GM21423 (cell line): ENCODE results near the gene CNN2.

Source experiments
- ATAC-seq: cut with Tn5 transposase; IDR thresholded peaks from one replicate; pipeline ENCODE4 v1.9.1; 2021; ENCODE audit warnings: mild to moderate bottlenecking, moderate library complexity; ENCODE audit not compliant: unreplicated experiment

Gene CNN2

GRCh38 chr19:1047696-1048147 lies 21.3 kb downstream of the CNN2 start:
- ATAC-seq, result no peak

- ATAC-seq, result no peak
Measured at GRCh38 chr19:1049106-1049505, 22.7 kb downstream of the CNN2 start.

- ATAC-seq, result no peak
Measured at GRCh38 chr19:1049800-1050199, 23.4 kb downstream of the CNN2 start.

- no peak for ATAC-seq
Measured at GRCh38 chr19:1050989-1051788, 24.8 kb downstream of the CNN2 start.

GRCh38 chr19:1051791-1052190 lies 25.4 kb downstream of the CNN2 start:
- no peak for ATAC-seq

- no peak for ATAC-seq
Measured at GRCh38 chr19:1052349-1052975, 26.1 kb downstream of the CNN2 start.

- ATAC-seq, result no peak
Measured at GRCh38 chr19:1053176-1054101, 27.0 kb downstream of the CNN2 start.

- ATAC-seq, result no peak
Measured at GRCh38 chr19:1054102-1055027, 28.0 kb downstream of the CNN2 start.

- no peak for ATAC-seq
Measured at GRCh38 chr19:1055028-1055425, 28.6 kb downstream of the CNN2 start.

- ATAC-seq, result no peak
Measured at GRCh38 chr19:1055886-1056620, 29.6 kb downstream of the CNN2 start.

- ATAC-seq, result no peak
Measured at GRCh38 chr19:1057176-1057855, 30.9 kb downstream of the CNN2 start.

GRCh38 chr19:1058112-1058511 lies 31.7 kb downstream of the CNN2 start:
- no peak for ATAC-seq

GRCh38 chr19:1060689-1061088 lies 34.3 kb downstream of the CNN2 start:
- ATAC-seq, result no peak

GRCh38 chr19:1061987-1062386 lies 35.6 kb downstream of the CNN2 start:
- no peak for ATAC-seq

- ATAC-seq, result no peak
Measured at GRCh38 chr19:1062387-1063029, 36.1 kb downstream of the CNN2 start.

GRCh38 chr19:1063030-1063908 lies 36.9 kb downstream of the CNN2 start:
- no peak for ATAC-seq

- no peak for ATAC-seq
Measured at GRCh38 chr19:1063909-1064660, 37.7 kb downstream of the CNN2 start.
